ENCODE measurements around the gene PLAGL2.

The PLAGL2 gene

DNA sequence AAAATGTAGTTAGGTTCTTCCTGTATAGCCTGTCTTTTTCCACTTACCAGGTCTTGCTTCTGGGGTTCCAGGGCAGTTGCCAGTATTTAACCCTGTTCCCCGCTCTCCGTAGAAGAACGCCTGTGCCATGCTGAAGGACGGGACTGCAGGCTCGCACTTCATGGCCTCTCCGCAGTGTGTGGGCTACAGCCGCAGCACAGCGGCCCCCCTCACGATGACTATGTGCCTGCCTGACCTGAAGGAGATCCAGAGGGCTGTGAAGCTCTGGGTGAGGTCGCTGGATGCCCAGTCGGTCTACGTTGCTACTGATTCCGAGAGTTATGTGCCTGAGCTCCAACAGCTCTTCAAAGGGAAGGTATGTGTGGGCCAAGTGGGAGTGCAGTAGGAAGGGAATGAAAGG is 23.2 kb upstream of the PLAGL2 start:
- no peak for DNase-seq

DNA sequence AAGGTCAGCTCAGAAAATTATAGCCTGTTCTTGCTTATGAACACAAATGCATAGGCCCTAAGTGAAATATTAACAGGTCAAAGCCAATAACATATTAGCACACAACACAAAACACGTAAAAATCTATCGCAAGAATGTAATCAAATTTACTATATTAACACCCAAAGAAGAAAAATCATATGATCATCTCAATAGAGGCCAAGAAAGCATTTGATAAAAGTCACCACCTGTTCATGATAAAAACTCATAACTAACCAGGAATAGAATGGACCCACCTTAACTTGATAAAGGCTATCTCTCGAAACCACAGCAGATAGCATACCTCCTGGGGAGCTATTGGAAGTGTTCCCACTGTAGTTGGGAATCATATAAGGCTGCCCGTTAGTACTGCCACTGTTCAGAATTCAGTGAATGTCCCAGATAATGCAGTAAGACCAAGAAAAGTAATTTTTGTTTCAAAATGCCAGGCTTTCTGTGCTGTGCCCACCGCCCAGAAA is 21.8 kb upstream of the PLAGL2 start:
- no peak for DNase-seq

DNA sequence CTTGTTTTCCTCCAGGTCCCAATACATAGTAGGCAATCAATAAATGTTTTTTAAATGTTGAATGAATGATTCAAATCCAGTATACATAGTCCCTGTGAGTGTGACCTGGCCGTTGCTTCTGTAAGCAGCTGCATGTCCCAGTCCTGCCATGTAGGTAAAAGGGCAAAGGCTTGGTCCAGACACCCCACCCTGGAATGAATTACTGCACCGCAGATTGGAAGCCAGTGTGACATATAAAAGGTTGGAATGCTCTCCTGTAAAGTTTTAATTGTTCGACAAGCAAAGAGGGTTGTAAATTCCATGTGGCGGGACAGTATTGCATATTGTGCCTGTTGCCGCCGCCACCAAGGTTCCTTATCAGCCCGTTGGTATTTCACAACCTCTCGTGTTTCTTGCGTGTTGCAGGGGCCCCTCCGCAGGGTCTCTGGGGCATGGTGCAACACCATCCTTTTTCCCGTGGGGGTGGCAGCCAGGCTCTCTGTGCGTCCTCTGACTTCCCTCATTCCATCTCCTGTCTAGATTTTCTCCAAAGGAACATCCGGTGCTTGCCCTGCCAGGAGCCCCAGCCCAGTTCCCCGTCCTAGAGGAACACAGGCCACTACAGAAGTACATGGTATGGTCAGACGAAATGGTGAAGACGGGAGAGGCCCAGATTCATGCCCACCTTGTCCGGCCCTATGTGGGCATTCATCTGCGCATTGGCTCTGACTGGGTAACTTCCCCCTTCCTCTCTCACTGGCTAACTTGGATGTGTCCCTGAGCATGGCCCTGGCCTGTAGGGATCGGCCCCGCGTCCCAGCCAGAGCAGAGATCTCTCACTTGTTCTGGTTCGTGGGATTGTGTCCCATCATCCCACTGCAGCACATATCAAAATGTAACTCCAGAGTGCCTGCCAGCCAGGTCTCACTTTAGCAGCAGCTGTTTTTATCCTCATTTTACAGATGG is 20.5 kb upstream of the PLAGL2 start:
- no peak for DNase-seq

DNA sequence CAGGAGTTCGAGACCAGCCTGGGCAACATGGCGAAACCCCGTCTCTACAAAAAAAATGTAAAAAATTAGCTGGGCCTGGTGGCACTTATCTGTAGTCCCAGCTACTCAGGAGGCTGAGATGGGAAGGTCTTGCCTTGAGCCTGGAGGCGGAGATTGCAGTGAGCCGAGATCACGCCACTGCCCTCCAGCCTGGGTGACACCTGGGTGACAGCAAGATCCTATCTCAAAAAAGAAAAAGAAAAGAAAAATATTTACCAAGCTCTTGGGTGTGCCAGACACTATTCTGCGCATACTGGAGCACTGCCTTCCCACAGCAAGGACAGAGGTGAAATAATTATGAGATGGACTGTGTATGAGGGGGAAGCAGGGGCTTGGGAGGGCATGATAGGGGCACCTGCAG is 19.8 kb upstream of the PLAGL2 start:
- no peak for DNase-seq

DNA sequence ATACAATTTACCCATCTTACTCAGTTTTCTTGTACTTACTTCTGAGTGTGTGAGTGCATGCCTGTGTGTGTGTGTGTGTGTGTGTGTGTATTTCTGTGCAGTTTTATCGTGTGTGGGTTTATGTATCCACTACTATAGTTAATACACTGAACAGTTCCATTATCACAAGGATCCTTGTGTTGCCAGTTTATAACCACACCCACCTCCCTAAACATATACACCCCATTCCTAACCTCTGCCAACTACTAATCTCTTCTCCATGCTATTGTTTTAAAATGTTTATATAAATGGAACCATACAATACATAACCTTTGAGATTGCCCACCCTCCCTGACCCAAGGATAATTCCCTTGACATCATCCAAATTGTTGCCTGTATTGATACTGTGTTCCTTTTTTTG is 18.8 kb upstream of the PLAGL2 start:
- no peak for DNase-seq

DNA sequence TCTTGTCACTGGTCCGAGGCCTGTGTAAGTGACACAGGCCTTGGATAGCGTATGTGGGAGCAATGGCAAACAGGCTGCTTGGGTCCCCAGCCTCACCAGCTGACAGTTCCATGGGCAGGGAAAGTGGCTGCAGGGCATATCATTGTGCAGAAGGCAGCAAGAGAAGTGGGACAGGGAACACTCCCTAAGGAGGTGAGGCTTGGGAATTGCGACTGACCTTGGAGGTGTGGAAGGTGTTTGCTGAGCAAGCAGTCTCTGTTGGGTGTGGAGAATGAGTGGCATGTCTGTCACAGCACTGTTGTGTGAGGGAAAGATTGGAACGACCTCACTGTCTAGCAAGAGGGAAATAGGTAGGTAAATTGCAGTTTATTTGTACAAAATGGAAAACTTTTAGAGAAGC is 16.9 kb upstream of the PLAGL2 start:
- DNase-seq = no peak

DNA sequence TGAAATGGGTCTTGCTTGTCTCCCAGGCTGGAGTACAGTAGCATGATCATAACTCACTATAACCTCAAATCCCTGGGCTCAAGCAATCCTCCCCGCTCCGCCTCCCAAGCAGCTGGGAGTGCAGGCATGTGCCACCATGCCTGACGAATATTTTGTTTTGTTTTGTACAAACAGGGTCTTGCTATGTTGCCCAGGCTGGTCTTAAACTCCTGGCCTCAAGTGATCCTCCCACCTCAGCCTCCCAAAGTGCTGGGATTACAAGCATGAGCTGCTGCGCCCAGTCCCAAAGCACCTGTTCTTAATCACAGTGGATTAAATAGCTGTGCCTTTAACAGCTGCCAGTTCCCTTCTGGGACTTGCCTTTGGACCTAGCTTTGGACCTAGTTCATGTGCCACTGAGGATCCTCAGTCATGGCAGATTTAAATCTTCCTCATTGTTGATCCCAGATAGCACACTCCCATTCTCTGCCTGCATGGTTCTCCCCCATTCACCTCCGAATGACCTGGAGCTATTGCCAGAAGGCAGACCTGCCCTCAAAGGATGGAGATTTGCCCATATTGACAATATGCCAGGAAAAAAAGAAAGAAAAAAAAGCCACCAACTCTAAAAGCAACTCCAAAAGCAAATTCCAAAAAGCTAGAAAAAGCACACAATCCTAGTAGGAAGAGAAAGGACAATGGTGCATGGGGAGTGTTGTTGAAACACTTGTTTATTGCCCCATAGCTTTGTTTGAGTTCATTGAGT is 10.8 kb upstream of the PLAGL2 start:
- no peak for DNase-seq

DNA sequence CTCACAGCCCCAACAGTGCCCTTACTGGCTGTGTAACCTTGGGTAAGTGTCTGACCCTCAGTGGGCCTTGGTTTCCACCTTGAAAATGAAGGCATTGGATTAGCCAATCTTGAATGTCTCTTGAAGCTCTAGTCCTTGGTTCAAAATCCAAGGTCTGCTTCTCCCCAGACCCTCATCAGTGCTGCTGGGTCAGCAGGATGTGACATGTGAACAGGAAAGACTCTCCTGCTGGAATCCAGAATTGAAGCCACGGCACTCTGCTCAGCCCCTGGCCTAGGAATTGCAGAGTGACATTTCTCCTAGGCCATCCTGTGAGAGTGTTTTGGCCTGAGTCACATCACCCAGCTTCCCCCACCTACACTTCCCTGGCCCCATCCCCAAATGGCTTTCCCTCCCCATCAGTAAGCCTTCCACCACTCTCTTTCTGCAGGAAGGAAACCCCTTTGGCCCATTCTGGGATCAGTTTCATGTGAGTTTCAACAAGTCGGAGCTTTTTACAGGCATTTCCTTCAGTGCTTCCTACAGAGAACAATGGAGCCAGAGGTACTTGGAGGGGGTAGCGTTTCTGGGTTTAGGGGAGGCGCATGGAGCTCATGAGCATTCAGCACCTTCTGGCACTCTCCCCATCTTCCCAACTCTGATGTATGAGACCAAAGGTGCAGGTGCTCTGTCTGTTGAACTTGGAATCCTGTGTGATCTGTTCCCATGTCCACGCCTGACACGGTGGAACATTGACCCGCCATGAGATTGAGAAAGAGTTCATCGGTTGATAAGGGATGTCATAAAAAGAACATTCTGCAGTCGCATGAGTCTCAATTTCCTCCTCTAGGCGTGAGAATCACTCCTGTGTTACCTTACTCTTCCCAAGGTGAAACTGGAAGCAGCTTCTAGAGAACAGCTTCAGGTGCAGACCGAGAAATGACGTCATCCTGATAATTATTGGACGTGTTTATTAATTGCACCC is 8.9 kb upstream of the PLAGL2 start:
- DNase-seq = no peak

DNA sequence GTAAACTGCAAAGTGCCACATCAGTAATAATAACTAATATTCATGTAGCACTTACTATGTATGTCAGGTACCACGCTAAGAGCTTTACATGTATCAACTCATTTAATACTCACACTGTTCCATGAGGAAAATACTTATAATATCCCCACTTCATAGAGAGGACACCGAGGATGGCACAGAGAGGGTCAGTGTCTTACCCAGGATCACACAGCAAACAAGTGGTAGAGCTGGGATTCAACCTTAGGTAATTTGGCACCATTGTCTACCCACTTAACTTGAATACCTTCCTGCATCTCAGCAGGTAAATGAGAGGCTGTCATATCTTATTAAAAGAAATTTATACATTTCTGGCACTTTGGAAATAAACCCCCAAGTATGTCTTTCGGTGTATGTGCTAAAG is 8.2 kb upstream of the PLAGL2 start:
- DNase-seq = no peak

DNA sequence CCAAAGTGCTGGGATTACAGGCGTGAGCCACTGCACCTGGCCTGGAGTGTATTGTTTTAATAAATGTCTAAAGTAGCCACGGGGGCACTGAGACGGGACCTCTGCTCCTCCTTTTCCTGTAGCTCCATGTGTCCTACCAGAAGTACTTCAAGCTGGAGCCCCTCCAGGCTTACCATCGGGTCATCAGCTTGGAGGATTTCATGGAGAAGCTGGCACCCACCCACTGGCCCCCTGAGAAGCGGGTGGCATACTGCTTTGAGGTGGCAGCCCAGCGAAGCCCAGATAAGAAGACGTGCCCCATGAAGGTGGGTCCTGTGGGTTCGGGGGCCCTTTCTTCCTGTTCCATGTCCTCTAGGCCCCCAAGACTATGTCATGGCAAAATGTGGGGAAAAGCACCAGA is 7.6 kb upstream of the PLAGL2 start:
- DNase-seq = no peak

DNA sequence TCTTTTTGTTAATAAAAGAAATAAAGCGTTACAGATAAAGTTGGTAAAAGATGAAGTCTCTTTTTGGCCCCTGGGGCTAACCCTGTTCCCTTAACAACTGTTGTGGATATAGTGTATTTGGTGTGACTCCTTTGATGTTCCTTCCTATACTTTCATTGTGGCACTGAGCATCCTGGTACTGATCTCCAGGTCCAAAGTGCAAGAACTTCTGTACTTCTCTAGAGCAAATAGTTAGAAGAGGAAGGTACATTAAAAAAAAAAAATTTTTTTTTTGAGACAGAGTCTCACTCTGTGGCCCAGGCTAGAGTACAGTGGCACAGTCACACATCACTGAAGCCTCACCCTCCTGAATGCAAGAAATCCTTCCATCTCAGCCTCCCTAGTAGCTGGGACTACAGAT is 6.3 kb upstream of the PLAGL2 start:
- DNase-seq = no peak

DNA sequence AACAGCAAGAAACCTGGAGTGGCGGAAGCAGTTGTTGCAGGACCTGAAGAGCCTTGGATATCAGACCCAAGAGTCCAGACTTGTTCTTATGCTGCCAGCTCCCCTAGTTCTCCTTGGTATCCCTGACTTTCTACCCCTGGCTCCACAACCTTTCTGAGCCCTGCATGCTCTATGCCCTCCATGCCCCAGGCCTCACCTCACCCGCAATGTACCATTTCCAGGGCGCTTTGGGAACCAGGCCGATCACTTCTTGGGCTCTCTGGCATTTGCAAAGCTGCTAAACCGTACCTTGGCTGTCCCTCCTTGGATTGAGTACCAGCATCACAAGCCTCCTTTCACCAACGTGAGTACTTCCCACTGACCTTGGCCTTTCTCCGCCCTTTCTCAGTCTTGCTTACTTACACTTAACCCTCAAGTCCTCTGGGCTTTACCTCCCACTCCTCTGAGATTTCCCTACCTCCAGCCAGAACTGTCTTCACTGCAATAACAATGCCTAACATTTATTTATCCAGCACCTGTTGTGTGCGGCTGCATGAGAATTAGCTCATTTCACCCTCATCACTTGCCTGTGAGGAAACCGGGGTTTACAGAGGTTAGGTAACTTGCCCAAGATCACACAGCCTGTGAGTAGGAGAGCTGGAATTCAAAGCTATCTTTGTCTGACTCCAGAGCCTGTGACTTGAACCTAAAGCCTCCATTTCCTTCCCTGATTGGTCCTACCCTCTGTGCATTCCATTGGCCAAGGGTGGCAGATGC is 2.5 kb upstream of the PLAGL2 start:
- DNase-seq = no peak

DNA sequence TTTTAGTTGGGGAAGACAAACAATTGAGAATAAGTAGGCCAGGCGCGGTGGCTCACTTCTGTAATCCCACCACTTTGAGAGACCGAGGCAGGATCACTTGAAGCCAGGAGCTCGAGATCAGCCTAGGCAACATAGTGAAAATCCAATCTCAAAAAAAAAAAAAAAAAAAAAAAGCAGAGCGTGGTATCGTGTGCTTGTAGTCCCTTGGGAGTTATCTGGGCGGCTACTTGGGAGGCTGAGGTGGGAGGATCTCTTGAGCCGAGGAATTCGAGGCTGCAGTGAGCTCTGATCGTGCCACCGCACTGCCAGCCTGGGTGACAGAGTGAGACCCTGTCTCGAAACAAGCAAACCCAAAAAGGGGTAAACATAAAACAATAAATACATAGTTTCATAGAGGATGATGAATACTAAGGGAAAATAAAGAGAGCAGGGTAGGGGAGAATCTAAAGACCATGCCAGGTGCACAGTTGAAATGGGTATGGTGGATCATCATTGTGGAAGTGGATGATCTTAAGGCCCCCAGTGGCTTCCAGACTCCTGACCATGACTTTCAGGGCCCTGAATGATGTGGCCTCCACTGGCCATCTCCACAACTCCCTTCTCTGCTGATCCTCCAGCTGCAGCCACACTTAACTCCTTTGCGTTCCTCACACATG is 1.1 kb upstream of the PLAGL2 start:
- no peak for DNase-seq

DNA sequence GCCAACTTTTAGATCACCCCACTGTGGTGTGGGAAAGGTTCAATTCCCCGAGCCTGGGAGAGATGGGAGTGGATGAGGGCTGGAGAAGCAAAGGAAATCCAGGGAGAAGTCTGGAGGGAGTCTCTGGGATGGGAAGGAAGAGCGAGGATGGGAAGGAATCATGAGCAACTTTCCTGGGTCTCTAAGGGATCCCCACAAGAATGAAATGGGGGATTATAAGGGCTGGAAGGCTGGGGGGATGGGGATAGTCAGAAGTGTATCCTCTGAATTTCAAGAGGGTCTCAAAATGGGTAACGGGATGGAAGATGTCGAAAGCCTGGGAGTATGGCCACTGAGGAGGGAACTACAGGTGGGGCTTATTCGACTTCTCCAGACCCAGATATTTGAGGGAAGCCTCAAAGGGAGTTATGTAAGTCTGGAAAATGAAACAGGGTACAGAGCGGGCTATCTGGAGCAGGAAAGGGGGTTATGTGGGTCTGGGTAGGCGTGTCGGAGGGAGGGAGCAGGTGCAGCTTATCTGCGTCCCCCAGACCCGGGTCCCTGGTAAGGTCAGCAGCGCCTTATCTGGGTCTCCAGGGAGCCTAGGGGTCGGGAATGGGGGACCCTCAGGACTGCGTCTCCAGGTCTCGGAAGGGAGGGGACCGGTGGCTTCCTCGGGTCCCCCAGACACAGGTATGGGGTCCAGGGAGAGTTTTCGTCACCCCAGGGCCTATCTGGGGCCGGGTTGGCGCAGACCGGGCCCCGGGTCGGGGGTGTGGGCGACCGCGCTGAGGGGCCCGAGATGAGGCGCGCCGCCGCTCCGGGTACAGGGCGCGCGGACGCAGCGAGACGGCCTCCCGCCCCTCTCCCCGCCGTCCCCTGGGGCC is 550 bp downstream of the PLAGL2 start:
- DNase-seq = no peak

DNA sequence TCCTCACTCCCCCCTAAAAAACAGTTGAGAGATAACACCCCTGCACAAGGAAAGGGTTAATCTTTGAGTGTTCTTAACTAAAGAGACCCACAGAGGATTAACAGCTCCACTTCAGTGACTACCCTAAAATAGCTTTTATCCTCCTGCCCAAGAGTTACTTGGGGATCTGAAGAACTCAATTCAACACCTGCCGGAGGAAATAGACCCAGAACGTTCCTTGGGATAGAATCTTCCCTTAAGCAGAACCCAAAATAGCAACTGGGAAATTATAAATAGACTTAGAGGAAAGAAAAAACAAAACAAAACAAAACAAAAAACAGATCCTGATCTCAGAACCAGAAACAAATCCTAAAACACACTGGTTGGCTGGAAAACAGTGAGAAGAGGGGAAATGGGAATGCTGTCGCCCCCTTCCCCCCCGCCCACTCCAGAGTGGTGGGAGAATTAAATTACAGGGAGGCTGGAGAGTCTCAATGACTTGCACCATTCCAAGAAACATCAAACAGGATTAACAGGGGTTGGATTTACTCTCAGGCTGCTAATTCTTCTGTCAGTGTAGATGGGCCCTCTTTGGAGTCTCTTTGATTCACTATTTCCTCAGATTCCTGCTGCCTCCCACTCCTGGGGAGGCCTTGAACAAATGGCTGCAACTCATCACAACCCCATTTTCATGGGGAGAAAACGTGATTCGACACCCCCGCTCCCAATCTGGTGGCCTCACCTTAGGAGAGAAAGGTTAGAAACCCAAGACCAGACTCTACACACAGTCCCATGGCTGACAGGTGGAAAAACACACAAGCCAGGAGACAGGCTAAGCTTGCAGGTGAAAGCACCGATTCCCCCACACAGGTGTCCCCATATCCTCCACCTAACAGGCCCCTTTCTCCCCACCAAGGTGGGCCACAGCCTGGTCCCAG is 1.4 kb downstream of the PLAGL2 start:
- DNase-seq = no peak

DNA sequence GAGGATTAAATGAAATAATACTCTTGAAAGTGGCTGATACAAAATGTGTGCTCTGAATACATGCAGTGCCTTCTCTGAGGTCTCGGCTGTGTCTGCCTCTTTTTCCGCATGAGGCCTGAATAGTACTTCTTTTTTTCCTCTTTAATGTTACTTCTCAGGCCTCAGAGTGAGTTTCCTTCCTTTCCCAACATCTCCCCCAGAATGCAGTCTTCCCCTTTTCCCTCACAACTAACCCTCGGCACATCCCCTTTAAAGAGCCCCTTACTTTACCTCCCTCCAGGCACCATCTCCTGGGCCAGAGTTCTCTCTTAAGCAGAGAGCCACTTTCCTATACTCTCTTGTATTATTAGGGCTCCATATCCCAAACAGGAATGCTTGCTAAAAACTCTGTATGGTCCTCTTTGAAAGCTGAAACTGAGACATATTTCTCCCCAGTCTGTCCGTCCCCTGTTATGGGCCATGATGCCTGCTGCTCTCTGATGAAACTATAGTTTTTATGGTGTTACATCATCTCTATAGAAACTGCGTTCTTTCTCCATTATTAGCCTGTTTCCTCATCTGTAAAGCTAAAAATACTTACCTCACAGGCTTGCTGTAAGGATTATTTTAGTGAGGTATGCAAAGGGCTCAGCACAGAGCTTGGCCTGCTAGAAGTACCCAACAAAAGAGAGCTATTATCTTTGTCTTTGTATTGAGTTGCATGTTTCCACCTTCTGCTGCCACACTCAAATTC is 2.3 kb downstream of the PLAGL2 start:
- DNase-seq = peak; percentile 22

DNA sequence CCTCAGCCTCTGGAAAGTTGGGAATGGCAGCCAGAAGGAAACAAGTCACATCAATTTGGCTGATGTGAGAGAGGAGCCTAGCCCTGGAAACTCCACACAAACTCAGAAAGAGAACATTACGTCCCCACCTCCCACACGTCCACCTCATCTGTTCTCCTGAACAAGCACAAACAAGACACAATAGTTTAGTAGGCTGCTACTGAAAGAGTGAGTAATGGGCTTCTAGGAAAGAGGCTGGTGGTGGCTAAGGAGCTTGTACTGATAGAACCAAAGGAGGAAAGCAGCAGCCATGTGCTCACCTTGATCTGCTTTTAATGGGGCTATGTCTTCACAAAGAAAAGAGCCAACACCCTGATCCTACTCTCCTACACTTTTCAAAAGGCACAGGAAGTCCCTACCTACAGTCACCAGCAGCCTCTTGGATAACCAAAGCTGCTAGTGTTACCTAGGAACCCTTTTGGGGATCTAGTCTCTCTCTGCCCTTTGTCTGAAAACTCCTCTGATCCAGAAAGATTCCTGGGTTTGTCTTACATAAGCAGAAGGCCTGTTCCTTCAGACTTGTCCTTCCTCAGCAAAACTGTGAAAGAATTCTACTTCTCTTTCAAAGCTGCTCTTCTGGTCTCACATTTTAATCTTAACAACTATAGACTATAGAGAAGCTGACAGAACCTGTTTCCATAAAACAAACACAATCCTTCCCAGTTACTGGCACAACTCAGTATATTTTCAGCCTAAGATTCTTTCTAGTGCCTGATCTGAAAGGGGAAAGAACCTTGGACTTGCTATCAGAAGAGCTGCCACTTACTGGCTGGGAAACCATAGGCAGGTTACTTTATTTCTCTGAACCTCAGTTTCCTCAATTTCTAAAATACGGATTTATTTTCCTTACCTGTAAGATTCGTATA is 3.1 kb downstream of the PLAGL2 start:
- peak; percentile 72 for DNase-seq
